Neural progenitor cell (in vitro differentiated cells): ENCODE results near the gene FEM1B. TPM values are rescaled to one million over a fixed set of nuclear protein-coding genes. Genes with fewer than 3 reads are reported as not detected.

Experiments
- DNase-seq: peaks from one replicate; pipeline ENCODE4 v3.0.0-alpha.2; 2016; ENCODE audit warnings: low spot score
- H2AFZ ChIP-seq: fragments of 200-600 bp; sonication (generic); replicated peaks from 2 replicates; pipeline ENCODE4 v1.6.1; 2016; ENCODE audit warnings: antibody characterized with exemption
- H3F3A ChIP-seq: fragments of 200-600 bp; sonication (generic); 2 replicates; pipeline ENCODE4 v1.6.1; 2016; ENCODE audit warnings: antibody characterized with exemption, low read depth
- H3K27ac ChIP-seq: fragments of 200-600 bp; sonication (generic); 2 replicates; pipeline ENCODE4 v1.5.1; 2016; ENCODE audit warnings: mild to moderate bottlenecking
- H3K27me3 ChIP-seq: fragments of 200-600 bp; sonication (generic); 2 replicates; pipeline ENCODE4 v1.6.1; 2016; ENCODE audit warnings: mild to moderate bottlenecking, moderate library complexity
- H3K36me3 ChIP-seq: fragments of 200-600 bp; sonication (generic); 2 replicates; pipeline ENCODE4 v1.5.1; 2016
- H3K4me1 ChIP-seq: fragments of 200-600 bp; sonication (generic); 2 replicates; pipeline ENCODE4 v1.6.1; 2016; ENCODE audit warnings: mixed run types
- H3K4me2 ChIP-seq: fragments of 200-600 bp; sonication (generic); 2 replicates; pipeline ENCODE4 v1.6.1; 2016
- H3K4me3 ChIP-seq: fragments of 200-600 bp; sonication (generic); 2 replicates; pipeline ENCODE4 v1.5.1; 2016
- H3K79me2 ChIP-seq: fragments of 200-600 bp; sonication (generic); 2 replicates; pipeline ENCODE4 v1.6.1; 2016; ENCODE audit warnings: low read depth
- H3K9ac ChIP-seq: fragments of 200-600 bp; sonication (generic); 2 replicates; pipeline ENCODE4 v1.6.1; 2016
- H3K9me3 ChIP-seq: fragments of 200-600 bp; sonication (generic); 2 replicates; pipeline ENCODE4 v1.5.1; 2016; ENCODE audit warnings: low read depth
- H4K20me1 ChIP-seq: fragments of 200-600 bp; sonication (generic); 2 replicates; pipeline ENCODE4 v1.6.1; 2016; ENCODE audit warnings: low read depth
- H3K27ac Mint-ChIP-seq: 3 replicates; pipeline ENCODE4 v1.8.0; 2021; ENCODE audit warnings: mixed read lengths
- H3K27me3 Mint-ChIP-seq: 2 replicates; pipeline ENCODE4 v1.8.0; 2022; ENCODE audit warnings: low read depth, mild to moderate bottlenecking, inconsistent platforms, moderate library complexity, mixed read lengths; ENCODE audit not compliant: insufficient read depth
- H3K36me3 Mint-ChIP-seq: 3 replicates; pipeline ENCODE4 v1.8.0; 2021; ENCODE audit warnings: mixed read lengths
- H3K4me1 Mint-ChIP-seq: 3 replicates; pipeline ENCODE4 v1.8.0; 2021; ENCODE audit warnings: mixed read lengths
- H3K4me3 Mint-ChIP-seq: 3 replicates; pipeline ENCODE4 v1.8.0; 2021; ENCODE audit warnings: mild to moderate bottlenecking, moderate library complexity, mixed read lengths
- H3K9me3 Mint-ChIP-seq: 3 replicates; pipeline ENCODE4 v1.8.0; 2020; ENCODE audit warnings: mixed read lengths
- EZH2 ChIP-seq: fragments of 200-600 bp; sonication (generic); IDR thresholded peaks from 2 replicates; pipeline ENCODE4 v1.6.1; 2017; ENCODE audit warnings: antibody characterized with exemption, mild to moderate bottlenecking, moderate library complexity
- EZH2phosphoT487 ChIP-seq: fragments of 200-600 bp; sonication (generic); IDR thresholded peaks from 2 replicates; pipeline ENCODE4 v1.6.1; 2017; ENCODE audit warnings: antibody characterized with exemption
- total RNA-seq: library from RNA; depleted of rRNA; stranded (reverse); fragments of >200 nt; gene quantifications from 2 replicates; pipeline ENCODE4 v1.2.3, GENCODE V29; 2015; ENCODE audit warnings: low replicate concordance
- TF ChIP-seq, protein P1 (sequence below): fragments of 200-600 bp; sonication (generic); IDR thresholded peaks from 2 replicates; pipeline ENCODE4 v1.5.1; 2017; ENCODE audit warnings: antibody characterized with exemption, mild to moderate bottlenecking

Gene FEM1B
- total RNA-seq, 1 donor from 2014 or later = 80.0 TPM

GRCh38 chr15:68335655-68336054 lies 58.1 kb downstream of the FEM1B start:
- TF ChIP-seq, protein P1, sequence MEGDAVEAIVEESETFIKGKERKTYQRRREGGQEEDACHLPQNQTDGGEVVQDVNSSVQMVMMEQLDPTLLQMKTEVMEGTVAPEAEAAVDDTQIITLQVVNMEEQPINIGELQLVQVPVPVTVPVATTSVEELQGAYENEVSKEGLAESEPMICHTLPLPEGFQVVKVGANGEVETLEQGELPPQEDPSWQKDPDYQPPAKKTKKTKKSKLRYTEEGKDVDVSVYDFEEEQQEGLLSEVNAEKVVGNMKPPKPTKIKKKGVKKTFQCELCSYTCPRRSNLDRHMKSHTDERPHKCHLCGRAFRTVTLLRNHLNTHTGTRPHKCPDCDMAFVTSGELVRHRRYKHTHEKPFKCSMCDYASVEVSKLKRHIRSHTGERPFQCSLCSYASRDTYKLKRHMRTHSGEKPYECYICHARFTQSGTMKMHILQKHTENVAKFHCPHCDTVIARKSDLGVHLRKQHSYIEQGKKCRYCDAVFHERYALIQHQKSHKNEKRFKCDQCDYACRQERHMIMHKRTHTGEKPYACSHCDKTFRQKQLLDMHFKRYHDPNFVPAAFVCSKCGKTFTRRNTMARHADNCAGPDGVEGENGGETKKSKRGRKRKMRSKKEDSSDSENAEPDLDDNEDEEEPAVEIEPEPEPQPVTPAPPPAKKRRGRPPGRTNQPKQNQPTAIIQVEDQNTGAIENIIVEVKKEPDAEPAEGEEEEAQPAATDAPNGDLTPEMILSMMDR = no peak
- Histone ChIP-seq H3F3A (peaks cover 10% of the 10 kb centered on the region), H3K4me1 (peaks cover 18% of the 10 kb centered on the region), H3K27me3 (no peaks in the 10 kb centered on the region), H3K4me2 (no peak overlapping the region), H3K79me2 (no peaks in the 10 kb centered on the region), H4K20me1 (no peaks in the 10 kb centered on the region), H3K9ac (no peak overlapping the region), H3K36me3 (no peaks in the 10 kb centered on the region), H3K9me3 (no peaks in the 10 kb centered on the region), H3K27ac (no peak overlapping the region), H2AFZ (no peak overlapping the region), H3K4me3 (no peak overlapping the region)
- DNase-seq = no peak
- Mint-ChIP-seq H3K9me3 (no peaks in the 10 kb centered on the region), H3K36me3 (no peaks in the 10 kb centered on the region), H3K4me3 (no peak overlapping the region), H3K27me3 (peaks cover 9% of the 10 kb centered on the region), H3K27ac (no peak overlapping the region), H3K4me1 (peaks cover 22% of the 10 kb centered on the region)

- Mint-ChIP-seq H3K27ac (no peak overlapping the region), H3K27me3 (peaks cover 9% of the 10 kb centered on the region), H3K9me3 (no peaks in the 10 kb centered on the region), H3K4me3 (no peak overlapping the region), H3K4me1 (peaks cover 19% of the 10 kb centered on the region), H3K36me3 (no peaks in the 10 kb centered on the region)
- peaks cover 10% of the 10 kb centered on the region for H3K4me1 ChIP-seq
- H3K4me3 ChIP-seq = no peak overlapping the region
- no peaks in the 10 kb centered on the region for H4K20me1 ChIP-seq
- peaks cover 1% of the 10 kb centered on the region for H3F3A ChIP-seq
- no peak overlapping the region for H3K9ac ChIP-seq
- no peak for DNase-seq
- no peak overlapping the region for H3K27ac ChIP-seq
- H3K4me2 ChIP-seq = no peak overlapping the region
- H3K27me3 ChIP-seq = no peaks in the 10 kb centered on the region
- no peaks in the 10 kb centered on the region for H3K36me3 ChIP-seq
- H3K9me3 ChIP-seq = no peaks in the 10 kb centered on the region
- TF ChIP-seq, protein P1 = no peak
- TF ChIP-seq EZH2 (no peak), EZH2phosphoT487 (no peak)
- no peaks in the 10 kb centered on the region for H3K79me2 ChIP-seq
- H2AFZ ChIP-seq = peak overlapping the region; percentile 72
Observed at GRCh38 chr15:68336516-68336915, 59.0 kb downstream of the FEM1B start.

- Histone ChIP-seq H4K20me1 (no peaks in the 10 kb centered on the region), H2AFZ (no peak overlapping the region), H3F3A (no peaks in the 10 kb centered on the region), H3K9me3 (no peaks in the 10 kb centered on the region), H3K4me3 (no peak overlapping the region), H3K79me2 (no peaks in the 10 kb centered on the region), H3K9ac (no peak overlapping the region), H3K4me1 (peaks cover 9% of the 10 kb centered on the region), H3K27ac (no peak overlapping the region), H3K36me3 (no peaks in the 10 kb centered on the region), H3K27me3 (no peaks in the 10 kb centered on the region), H3K4me2 (no peak overlapping the region)
- H3K9me3 Mint-ChIP-seq = no peaks in the 10 kb centered on the region
- H3K36me3 Mint-ChIP-seq = no peaks in the 10 kb centered on the region
- no peak overlapping the region for H3K4me3 Mint-ChIP-seq
- peaks cover 9% of the 10 kb centered on the region for H3K27me3 Mint-ChIP-seq
- peak overlapping the region; percentile 34 for H3K27ac Mint-ChIP-seq
- no peak for TF ChIP-seq EZH2
- TF ChIP-seq EZH2phosphoT487 = no peak
- TF ChIP-seq, protein P1 = no peak
- H3K4me1 Mint-ChIP-seq = peaks cover 28% of the 10 kb centered on the region
- DNase-seq = no peak
Observed at GRCh38 chr15:68337826-68338225, 60.3 kb downstream of the FEM1B start.
